Measurements from ENCODE around the gene WDR45.

GRCh38 chrX:49064303-49064702 lies 15.4 kb downstream of the WDR45 start:
- TF ChIP-seq ZNF24 (tag by site-specific recombination; IDR thresholded peaks at IDR 0.05), result no peak
- TF ChIP-seq CTCF (tag by site-specific recombination; IDR thresholded peaks at IDR 0.05), result no peak
- no peak for TF ChIP-seq ZNF514 (tag by site-specific recombination; IDR thresholded peaks at IDR 0.05)
- TF ChIP-seq SP2 (tag by site-specific recombination; IDR thresholded peaks at IDR 0.05), result no peak
- TF ChIP-seq ZBTB26 (tag by site-specific recombination; optimal IDR thresholded peaks at IDR 0.05), result no peak
- no peak for TF ChIP-seq PATZ1 (tag by site-specific recombination; IDR thresholded peaks at IDR 0.05)
- no peak for TF ChIP-seq ZNF133 (tag by site-specific recombination; IDR thresholded peaks at IDR 0.05)
- TF ChIP-seq HOXC10 (CRISPR knock-in tag; IDR thresholded peaks at IDR 0.05), result no peak
- TF ChIP-seq ZNF18 (tag by site-specific recombination; IDR thresholded peaks at IDR 0.05), result no peak
- no peak for TF ChIP-seq ZNF76 (tag by site-specific recombination; IDR thresholded peaks at IDR 0.05; ENCODE audit: borderline replicate concordance, low read depth)
- no peak for TF ChIP-seq ZNF248 (tag by site-specific recombination; IDR thresholded peaks at IDR 0.05)
- no peak for TF ChIP-seq ZNF830 (tag by site-specific recombination; IDR thresholded peaks at IDR 0.05; ENCODE audit: low read depth)
- TF ChIP-seq GLIS1 (tag by site-specific recombination; IDR thresholded peaks at IDR 0.05), result no peak

Measured in HEK293 (cell line).